GM19463 (cell line): Measurements from ENCODE around the gene FAM98C.

Experiments
- ATAC-seq: cut with Tn5 transposase; IDR thresholded peaks from one replicate; pipeline ENCODE4 v1.9.1; 2021; ENCODE audit warnings: mild to moderate bottlenecking, moderate library complexity; ENCODE audit not compliant: unreplicated experiment

The FAM98C gene

DNA sequence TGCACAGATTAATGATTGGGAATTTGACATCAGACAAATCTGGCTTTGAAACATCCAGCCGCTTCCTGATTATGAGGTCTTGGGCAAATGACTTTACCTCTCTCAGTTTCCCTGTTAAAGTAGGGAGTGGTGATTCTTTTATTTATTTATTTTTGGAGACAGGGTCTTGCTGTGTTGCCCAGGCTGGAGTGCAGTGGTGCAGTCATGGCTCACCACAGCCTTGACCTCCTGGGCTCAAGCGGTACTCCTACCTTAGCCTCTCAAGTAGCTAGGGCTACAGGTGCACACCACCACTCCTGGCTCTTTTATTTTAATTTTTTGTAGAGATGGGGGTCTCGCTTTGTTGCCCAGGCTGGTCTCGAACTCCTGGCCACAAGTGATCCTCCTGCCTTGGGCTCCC, 25.8 kb upstream of the FAM98C start:
- ATAC-seq: no peak

DNA sequence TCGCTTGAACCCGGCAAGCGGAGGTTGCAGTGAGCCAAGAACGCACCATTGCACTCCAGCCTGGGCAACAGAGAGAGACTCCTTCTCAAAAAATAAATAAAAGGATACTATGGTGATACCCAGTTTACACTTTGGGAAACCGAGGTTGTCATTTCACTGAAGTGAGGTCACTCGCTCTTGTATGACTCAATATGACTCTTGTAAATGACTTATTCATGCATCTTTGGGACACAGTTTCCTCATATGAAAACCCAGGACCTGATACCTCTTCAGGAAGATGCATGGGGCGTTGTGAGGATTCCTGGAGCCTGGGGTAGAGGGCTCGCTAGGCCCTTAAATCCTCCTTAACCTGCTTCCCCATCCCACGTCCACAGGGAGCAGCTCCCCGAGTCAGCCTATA, 24.0 kb upstream of the FAM98C start:
- ATAC-seq: no peak

DNA sequence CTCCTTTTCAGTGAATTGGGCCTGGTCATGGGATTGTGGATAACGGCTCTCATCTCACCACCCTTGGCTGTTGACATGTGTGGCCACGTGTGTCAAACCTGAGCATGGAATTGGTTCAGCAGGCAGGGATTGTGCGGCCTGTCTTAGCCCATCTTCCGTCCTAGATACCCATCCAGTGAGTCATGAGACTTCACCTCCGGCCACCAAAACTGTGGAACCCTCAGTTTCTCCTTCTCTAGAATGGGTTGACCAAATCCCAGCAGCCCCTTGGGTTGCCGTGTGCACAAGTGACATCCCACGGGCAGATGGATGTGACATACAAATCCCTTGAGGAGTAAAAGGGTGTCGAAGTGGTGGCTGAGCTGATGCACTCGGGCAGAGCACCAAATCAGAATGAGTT, 21.8 kb upstream of the FAM98C start:
- ATAC-seq: no peak

DNA sequence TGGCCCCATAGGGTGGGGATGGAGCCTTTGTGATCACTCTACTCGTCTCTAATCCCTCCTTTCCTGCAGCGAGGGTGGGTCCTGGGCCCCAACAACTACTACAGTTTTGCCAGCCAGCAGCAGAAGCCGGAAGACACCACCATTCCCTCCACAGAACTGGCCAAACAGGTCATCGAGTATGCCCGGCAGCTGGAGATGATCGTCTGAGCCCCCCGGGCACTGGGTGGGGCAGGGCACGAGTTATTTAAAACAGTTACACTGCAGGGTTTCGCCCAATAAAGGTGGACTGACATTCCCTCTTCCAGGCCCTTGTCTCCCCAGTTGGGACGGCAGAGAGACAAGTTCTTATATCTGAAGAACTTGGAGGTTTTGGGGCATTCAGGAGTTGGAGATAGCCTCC, 19.7 kb upstream of the FAM98C start:
- ATAC-seq: no peak

DNA sequence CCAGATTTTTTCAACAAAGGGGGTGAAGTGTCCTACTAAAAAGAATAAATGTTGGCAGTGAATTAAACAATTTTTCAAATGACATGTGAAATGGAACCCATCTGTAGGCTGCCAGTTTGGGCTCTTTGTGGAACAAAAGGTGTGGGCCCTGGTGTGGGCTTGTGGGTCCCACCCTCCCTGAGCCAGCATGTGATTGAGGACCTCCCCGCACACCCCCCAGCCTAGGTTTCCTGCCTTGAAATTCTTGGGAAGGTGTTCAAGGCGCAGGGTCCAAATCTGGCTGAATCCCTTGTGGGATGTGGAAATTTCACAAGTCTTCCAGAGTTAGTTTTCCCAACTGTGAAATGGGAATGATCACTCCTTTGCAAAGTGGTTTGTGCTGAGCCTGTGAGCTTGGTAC, 19.1 kb upstream of the FAM98C start:
- ATAC-seq: no peak

DNA sequence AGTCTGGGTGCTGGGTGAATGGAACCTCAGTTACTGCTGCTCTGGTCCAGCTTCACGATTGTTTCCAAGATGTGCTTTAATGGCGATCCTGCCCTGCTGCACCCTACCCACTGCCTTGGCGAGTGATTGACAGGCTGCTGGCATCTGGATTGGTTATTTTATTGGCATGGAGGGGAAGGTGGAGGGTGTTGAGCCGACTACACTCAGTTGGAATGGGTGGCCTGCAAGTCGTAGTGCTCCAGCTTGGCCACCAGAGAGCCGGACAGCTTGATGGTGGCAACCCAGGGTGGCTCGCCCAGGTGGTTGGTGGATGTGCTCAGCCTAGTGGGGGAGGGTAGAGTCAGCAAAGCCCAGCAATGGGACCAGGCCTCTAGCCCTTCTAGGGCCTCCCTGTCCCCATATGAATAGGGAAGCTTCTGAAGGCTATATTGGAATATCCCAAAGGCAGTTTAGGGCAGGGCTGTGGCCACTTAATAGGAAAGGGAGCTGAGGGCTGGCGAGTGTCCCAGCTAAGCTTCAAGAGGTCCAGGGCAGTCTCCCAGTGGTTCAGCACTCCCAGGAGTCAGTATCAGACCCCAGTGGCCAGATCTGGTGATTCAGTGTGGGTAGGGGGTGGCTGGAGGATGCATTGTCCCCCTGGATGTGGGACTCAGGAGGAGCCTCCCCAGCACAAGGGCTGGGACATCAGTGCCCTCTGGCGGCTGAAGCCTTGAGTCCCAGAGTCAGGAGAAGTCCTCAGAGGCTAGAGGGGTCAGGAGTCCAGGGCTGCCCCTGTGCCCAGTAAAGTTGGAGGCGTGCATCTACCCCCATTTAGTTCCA, 18.5 kb upstream of the FAM98C start:
- ATAC-seq: no peak

DNA sequence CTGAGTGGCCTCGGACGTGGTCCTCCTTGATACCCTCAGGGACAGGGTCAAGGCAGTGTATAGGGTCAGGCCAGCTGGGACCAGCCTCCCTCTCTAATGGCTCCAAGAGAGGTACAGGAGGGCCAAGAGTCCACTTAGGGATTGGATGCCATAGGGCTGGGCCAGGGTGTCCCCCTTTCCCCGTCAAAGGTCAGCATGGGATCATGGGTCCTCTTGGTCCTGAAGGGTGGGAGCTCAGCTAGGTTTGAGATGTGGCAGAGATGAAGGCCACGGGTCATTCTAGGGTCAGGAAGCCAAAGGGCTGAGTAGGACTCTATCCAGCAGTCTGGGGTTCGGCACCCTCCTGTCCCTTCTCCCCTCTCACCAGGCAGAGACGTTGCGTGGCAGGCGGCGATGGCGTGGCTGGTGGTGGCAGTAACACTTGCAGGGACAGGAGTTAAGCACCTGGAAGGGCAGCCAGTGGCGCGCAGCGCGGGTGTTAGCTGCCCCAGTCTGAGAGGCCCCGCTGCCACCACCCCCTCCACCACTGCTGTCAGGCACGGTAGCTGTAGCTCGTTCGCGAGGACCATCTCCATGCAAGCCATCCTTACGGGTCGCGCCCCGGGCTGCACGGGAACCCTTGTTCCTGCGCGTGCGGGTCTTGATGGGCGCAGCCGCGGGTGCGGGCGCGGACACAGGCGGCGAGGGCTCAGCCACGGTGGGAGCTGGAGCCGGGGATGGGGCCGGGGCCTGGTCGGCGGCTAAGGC, 17.7 kb upstream of the FAM98C start:
- ATAC-seq: no peak

DNA sequence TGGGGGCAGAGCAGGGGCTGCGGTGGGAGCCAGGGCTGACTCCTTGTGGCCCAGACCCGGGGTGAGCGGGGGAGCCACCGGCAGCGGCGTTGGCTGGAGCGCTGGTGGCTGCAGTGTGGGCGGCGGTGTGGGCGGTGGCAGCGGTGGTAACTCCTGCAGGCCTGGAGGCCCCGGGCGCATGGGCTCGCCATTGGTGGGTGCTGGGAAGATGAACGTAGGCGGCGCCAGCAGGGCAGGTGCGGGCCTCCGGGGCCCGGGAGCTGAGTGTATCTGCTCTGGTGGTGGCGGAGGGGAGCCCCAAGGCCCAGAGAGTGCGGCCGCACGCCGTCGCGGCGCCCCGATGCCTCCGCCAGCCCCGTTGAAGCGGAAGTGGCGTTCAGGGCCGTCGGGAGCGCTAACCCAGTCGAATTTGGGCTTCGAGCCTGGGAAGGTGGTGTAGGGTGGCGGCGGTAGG, 17.1 kb upstream of the FAM98C start:
- ATAC-seq: no peak

DNA sequence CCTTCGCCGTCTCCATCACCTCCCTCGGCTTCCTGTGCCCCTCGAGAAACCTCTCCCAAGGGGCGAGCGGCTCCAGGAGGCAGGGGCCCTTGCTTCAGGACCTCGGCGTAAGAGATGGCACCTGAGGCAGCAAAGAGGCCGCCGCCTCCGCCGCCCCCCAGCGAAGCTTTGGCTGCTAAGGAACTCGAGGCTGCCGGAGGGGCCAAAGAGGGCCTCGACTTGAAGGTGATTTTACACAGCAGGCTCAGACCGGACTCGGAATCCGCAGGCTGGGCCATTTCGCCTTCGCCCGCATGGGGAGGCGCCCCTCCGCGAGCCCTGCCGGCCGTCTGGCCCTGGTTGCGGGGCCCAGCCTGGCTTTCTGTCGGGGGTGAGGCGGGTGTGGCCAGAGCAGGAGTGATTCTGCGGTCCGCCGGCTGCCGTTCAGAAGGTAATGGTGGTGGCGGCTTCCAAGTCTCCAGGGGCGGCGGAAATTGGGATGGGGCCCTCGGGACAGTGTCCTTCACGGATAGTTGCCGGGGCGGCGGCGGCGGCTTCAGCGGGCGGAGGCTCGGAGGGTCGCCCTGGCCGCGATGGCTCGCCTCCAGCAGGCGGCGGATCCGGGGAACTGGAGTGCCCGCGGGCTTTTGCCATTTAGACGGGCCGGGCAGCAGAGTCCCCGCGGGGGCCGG, 16.5 kb upstream of the FAM98C start:
- no peak for ATAC-seq

DNA sequence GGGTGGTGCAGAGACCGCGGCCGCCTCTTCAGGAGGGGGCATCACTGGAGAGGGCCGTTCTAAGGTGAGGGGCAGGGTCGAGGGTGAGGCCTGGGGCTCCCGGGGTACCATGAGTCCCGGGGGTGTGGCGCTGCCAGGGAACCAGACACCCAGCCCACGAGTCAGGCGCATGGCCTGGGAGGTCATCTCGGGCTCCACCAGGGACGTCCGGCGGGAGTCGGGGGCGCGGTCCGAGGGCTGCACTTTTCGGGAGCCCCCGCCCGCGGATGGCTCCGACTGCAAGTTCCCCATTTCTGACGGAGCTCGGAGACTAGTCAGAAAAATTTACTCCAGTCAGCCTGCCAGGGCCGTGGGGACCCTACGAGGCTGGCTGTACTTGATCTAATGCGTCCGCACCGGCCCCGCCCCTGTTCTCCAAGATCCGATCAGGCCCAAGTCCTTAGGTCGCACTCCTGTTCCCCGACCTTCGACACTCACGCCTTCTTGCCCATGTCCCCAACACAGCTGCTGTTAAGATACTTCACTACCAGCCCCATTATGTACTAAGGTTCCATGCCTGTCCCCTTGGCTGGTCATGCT, 15.8 kb upstream of the FAM98C start:
- ATAC-seq: no peak

DNA sequence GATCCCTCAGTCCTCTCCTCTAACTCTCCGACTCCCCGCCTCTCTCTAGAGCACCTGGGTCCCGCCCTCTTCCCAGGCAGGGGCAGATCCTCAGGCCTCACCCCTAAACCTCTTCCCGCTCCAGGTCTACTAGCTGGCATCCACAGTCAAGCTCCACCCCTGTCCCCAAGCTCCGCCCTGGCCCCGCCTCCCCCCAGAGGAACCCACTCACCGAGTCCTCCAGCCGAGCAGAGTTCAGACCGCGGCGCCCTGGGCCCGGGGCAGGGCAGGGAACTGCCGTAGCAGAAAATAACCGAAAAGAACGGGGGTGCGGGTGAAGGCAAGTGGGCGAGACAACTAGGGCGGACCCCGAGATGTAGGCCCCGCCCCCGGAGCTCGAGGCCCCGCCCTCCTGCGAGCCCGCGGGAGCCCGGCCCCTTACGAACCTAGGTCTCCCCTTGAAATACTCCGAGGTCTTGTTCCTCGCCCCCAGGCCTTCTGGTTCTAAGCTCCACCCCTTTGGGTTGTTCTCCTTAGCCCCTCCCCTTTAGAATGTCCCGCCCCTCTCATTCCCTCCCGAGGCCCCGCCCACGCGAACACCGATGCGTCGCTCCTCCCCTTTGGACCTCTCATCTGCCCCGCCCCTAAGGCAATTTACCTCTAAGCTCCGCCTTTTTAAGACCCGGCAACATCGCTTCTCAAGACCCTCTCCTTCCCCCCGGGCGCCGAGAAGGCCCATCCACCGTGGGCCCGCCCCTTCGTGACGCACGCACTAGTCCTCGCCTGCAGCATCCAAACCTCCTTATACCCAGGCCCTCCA, 15.1 kb upstream of the FAM98C start, which contains the start of gene GGN:
Gene GGN (minus strand): TSS at position 485 of the 799 bp plus-strand sequence. CDS start 773 bp downstream, outside the sequence.
- no peak for ATAC-seq

DNA sequence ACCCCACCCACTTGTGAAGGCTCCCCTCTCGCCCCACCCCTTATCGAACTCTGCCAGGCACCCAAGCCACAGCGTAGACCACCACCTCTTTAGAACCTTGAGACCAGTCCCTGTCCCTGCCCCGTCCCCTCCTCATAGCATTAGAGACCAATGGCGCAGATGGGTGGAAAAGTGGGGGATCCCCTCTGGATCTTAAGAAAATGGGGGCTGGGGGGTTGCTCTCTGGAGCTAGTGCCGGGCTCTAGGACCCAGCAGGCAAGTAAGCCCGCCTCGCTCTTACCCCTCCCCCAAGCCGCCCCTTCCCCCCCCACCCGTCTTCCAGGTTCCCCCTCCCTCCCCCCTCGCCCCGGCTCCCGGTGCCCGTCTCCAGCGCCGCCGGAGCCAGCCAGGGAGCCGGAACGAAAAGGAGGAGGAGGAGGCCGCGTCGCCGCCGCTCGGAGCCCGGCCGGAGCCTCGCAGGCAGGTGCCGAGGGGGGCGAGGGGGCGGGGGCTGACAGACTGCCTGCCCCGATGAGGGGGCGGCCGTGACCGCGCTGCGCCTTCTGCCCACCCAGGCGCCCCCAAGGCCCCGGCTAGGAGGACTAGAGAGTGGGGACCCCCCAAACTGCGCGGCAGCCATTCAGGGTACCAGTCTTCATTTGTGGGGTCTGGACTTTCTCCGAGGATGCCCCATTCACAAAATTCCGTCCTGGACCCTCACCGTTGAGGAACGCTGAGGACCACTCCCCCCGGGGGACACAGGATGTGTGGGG, 14.4 kb upstream of the FAM98C start, which contains the start of gene SPRED3:
Gene SPRED3 (plus strand): TSS at position 349 of the 752 bp plus-strand sequence. CDS start 1,606 bp downstream, outside the sequence.
- ATAC-seq: no peak

DNA sequence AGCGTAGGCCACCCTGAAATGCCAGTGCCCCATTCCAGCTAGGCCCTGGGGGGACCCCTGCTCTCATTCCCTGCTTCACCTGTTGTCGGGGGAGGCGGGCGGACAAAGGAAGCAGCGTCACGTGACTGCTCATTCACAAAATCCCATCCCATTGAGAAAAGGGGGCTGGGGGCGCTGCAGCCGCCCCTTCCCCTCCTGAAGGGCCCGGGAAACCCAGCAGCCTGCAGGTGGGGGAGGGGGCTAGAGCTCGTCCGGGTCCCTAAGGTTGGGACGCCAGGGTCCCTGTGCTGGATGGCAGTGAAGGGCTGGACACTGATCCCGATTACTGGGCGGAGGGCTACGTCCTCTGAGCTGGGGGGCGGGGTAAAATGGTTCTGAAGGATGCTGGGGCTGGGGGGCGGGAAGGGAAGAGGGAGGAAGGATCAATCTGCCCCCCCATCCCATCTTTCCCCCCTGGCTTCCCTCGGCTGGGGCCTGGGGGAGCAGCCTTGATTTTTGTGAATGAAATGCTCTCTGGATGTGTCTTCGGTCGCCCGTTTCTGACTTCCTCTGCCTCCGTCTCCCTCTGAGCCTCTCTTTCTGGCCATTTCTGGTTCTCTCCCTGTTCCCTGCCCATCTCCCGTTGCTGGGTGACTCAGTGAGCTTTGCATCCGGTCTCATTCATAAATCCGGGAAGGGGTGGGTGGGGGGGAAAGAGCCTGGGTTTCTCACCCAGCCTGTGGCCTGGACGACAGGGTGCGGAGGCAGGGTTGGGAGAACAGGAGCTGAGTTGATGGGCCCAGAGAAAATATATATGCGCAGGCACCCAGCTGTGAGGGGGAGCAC, 13.6 kb upstream of the FAM98C start:
- ATAC-seq: no peak

DNA sequence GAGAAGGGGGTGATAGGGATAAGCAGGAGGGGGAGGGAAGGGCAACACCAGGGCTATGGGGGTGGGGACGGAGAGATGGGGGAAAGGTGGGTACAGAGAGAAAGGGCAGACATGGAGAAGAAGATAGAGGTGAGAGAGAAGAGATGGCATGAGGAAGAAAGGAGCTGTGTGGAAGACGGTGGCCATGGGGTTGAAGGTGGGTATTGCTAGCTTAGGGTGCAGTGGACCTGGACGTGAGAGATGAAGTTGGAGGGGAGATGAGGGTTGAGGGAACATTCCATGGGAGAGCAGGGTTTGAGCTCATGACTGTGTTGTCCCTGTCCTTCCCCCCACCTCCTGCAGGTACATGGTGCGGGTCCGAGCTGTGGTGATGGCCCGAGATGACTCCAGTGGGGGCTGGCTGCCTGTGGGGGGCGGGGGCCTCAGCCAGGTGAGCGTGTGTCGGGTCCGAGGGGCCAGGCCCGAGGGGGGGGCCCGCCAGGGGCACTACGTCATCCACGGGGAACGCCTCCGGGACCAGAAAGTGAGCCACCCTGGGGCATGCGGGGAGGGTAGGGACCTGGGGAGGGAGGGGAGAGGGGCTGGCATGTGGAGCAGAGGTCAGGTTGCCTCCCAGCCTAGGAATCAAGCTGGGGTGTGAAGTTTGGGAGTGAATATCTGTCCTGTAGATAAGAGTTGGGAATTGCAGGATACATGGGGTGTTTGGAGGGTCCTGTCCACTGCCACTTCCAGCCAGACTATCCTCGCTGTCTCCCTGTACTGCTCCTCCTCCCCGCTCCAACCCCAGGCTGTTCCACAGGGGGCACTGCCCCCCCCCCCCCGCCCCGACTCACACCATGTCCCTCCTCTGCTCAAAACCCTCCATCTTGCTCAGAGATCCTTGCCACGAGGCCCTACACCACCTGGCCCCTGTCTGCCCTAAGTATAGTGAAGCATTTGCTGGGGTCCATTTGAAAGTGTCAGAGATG, 12.7 kb upstream of the FAM98C start:
- ATAC-seq: no peak

DNA sequence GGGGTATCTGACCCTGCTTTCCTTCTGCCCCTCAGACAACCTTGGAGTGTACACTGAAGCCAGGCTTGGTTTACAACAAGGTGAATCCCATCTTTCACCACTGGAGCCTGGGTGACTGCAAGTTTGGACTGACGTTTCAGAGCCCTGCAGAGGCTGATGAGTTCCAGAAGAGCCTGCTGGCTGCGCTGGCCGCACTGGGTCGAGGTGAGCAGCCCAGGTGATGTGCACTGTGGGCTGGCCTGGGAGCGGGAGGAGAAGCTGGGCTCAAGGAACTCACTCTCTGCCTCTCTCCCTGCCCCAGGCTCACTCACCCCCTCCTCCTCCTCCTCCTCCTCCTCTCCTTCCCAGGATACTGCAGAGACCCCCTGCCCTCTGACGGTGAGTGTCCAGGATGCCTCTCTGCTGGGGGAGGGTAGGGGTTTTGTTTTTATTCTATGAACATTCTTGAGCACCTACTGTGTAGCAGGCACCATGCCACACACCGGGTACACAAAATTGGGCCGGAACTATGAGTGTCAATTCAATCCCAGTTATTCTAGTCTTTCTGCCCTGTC, 10.9 kb upstream of the FAM98C start:
- ATAC-seq: no peak

DNA sequence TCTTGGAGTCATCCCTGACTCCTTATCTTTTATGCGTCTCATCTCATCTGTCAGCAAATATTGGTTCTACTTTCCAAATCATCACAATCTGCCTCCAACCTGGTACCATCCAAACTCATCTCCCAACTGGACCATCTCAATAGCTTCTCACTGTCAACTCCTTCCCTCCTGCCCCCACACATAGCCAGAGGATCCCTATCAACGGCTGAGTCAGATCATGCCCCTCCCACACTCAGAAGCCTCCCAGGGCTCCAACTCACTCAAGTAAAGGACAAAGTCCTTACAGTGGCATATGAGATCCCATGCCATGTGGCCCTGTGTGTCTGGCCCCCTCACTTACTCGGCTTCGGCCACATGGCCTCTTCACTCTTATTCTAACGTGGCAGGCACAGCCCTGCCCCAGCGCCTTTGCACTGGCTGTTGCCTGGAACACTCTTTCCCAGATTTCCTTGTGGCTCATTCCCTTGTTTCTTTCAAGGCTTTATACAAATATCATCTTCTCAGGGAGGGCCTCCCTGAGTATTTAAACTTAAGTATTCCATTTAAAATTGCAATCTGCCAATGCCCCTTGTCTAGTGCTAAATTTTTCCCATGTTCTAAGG, 10.1 kb upstream of the FAM98C start:
- no peak for ATAC-seq

DNA sequence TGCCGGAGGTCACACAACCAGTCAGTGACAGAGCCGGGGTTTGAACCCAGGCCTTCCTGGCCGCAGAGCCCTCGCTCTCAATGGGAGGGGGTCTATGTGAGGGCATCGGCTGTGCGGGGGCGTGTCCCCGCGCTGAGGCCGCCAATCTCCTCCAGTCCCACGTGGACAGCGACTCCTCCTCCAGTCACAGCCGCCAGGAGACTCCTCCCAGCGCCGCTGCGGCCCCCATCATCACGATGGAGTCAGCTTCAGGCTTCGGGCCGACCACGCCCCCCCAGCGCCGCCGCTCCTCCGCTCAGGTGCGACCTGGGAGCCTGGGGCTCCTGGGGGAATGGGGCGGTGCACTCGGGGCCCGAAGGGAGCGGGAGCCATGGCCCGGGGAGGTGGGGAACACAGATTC, 8.4 kb upstream of the FAM98C start:
- ATAC-seq: no peak
